RWPE1 (cell line): ENCODE results near the gene ROS1.
A peak's percentile ranks its signal among the peaks of the same experiment; 100 is the strongest.

Source experiments
- CTCF ChIA-PET: fragments of 350-600 bp; sonication (Branson Sonifier 250); formaldehyde crosslinking; extraction: SDS; loops from one replicate; lab custom pipeline; 2021; lab: Yijun Ruan, JAX
- POLR2A ChIA-PET: fragments of 400-600 bp; formaldehyde crosslinking; extraction: SDS; loops from one replicate; lab custom pipeline; 2020; ENCODE audit warnings: antibody characterized with exemption; ENCODE audit not compliant: low non-redundant PET; lab: Yijun Ruan, JAX
- DNase-seq: peaks from one replicate; pipeline ENCODE4 v3.0.0; 2012; ENCODE audit warnings: low spot score
- H3K27ac ChIP-seq: fragments of 450-650 bp; 2 replicates; pipeline ENCODE4 v1.5.1; 2017
- CTCF ChIP-seq: fragments of 450-650 bp; conservative IDR thresholded peaks from 2 replicates; pipeline ENCODE4 v1.5.1; 2017; ENCODE audit warnings: low read depth, mild to moderate bottlenecking

The ROS1 gene

GRCh38 chr6:117351521-117351920 is 74.2 kb downstream of the ROS1 start:
- DNase-seq = no peak
- no peak overlapping the region for H3K27ac ChIP-seq
- no peak for TF ChIP-seq CTCF
- ChIA-PET CTCF (interaction anchor here (0.7 kb wide), 1 partner anchor 31 kb away, joined by 3 read pairs; no protein-coding TSS in a partner anchor), POLR2A (no interaction called here)

- DNase-seq = peak; percentile 20
- CTCF ChIA-PET = interaction anchor here (0.7 kb wide), 1 partner anchor 150 kb away, joined by 3 read pairs; no protein-coding TSS in a partner anchor
- peak; percentile 48; the same call in 1 of the 2 replicates for TF ChIP-seq CTCF
- H3K27ac ChIP-seq = no peak overlapping the region
- POLR2A ChIA-PET = no interaction called here
Measured at GRCh38 chr6:117346142-117346930, 79.4 kb downstream of the ROS1 start.

DNA sequence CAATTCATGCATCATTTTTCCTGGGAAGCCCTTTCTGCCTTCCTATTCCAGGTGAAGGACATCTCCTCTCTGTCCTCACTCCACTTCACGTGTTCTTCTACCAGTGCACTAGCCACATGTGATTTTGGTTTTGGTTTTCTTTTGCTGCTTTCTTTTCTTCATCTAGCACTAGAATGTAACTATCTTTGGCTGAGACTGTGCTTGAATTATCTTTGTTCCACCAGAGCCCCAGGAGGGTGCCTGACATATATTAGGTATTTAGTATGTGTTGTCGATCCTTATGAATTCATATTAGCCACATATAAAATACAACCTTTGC is 80.5 kb downstream of the ROS1 start:
- no peak overlapping the region for H3K27ac ChIP-seq
- ChIA-PET CTCF (interaction anchor here (0.6 kb wide), 1 partner anchor 8 kb away, joined by 3 read pairs; no protein-coding TSS in a partner anchor), POLR2A (no interaction called here)
- TF ChIP-seq CTCF = no peak
- no peak for DNase-seq

GRCh38 chr6:117344444-117345291 is 81.1 kb downstream of the ROS1 start:
- CTCF ChIA-PET = interaction anchor here (0.6 to 0.7 kb wide), 2 partner anchors 8 to 224 kb away, joined by 3 to 4 read pairs; no protein-coding TSS in a partner anchor
- POLR2A ChIA-PET = no interaction called here
- DNase-seq = no peak
- no peak for TF ChIP-seq CTCF
- no peak overlapping the region for H3K27ac ChIP-seq

- no peak for DNase-seq
- TF ChIP-seq CTCF = no peak
- H3K27ac ChIP-seq = no peak overlapping the region
- CTCF ChIA-PET = no interaction called here
- POLR2A ChIA-PET = no interaction called here
Measured at GRCh38 chr6:117338567-117338966, 87.2 kb downstream of the ROS1 start.

- TF ChIP-seq CTCF = no peak
- ChIA-PET CTCF (interaction anchor here (0.6 kb wide), 1 partner anchor 360 kb away, joined by 3 read pairs; no protein-coding TSS in a partner anchor), POLR2A (no interaction called here)
- H3K27ac ChIP-seq = no peak overlapping the region
- no peak for DNase-seq
Measured at GRCh38 chr6:117329926-117330325, 95.8 kb downstream of the ROS1 start.
